Activated gamma-delta T cell treated with anti-CD3 and anti-CD28 coated beads, Interleukin-2, amount 50 U/mL, for 16 hours (primary cell): ENCODE data around the gene ARRB2.
"Not testable (repeated sequence)": the region's sequence is repeated elsewhere in the genome, so short reads cannot be mapped to it uniquely, and the experiment has no call there.

Source experiments
- DNase-seq: peaks from one replicate; pipeline ENCODE4 v3.0.0-alpha.2; 2020; ENCODE audit warnings: low read depth

Gene ARRB2

DNA sequence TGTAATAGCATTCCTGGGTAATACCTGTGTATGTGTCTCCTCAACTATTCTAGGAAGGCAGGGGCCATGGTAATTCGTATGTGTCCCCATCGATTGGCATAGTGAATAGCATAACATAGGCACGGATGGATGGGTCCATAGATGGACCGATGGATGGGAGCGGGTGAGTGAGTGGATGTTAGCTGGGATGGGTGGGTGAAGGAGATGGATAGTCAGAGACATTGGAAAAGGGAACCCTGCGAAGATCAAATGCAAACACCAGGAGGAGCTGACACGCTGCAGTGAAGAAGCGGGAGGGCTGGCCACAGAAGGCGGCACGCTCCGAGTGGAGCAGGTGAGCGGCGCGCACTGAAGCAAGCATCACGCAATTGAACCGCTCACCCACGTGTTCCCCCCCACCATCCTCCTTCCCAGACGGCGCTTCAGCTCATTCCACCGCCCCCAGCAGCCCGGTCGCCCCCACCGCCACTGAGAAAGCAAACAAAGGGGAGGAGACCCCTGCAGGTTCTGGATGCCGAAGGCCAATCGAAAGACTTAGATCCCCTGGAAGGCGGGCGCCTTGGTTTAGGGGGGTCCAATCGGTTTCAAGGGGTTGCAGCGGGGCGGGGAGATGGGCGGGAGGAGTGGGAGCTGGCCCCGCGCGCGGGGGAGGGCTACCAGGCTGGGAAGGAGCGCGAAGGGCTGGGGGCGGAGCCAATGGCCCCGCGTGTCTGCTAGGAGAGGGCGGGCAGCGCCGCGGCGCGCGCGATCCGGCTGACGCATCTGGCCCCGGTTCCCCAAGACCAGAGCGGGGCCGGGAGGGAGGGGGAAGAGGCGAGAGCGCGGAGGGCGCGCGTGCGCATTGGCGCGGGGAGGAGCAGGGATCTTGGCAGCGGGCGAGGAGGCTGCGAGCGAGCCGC is at the start of gene ARRB2:
ARRB2 (plus strand) TSS at position 839 of the 899 bp plus-strand sequence. CDS start 90 bp downstream, outside the sequence.
- peak; percentile 98 for DNase-seq

GRCh38 chr17:4663711-4664110 is 46.7 kb upstream of the ARRB2 start:
- DNase-seq, result no peak

DNA sequence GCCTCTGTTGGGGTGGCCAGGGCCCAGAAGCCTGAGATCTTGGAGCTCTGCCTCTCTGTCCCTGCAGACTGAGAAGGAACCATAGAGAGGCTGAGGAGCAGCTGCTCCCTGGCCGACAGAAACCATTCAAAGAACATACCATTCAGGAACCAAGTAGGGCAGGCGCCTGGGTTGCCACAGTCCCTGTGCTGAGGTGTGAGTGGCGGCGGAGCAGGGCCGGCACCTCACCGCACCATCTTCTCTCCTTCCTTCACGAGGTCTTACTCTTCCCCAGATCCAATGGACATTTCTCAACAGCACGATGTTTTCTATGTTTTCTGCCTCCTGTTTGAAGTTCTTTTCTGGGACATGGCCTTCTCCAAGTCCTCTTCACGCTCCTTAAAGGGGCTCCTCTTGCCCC is 46.2 kb upstream of the ARRB2 start:
- no peak for DNase-seq

DNA sequence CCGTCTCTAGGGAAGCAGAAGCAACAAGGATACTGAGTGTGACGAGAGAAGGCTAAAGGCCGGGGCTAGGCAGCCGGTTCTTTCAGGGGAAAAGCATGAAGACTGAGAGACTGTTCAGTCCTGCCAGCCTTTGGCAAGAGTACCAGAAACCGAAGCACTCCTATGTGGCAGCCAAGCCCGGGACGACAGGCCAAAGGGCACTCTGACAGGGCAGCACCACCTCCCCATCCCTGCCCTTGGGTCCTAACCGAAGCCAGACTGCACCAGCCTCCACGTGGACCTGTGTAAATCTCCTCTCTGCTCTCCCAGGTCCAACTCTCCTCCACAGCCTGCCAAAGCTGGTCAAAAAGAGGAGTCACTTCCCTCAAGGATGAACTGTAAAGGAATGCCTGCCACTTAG is 45.4 kb upstream of the ARRB2 start:
- no peak for DNase-seq

GRCh38 chr17:4666296-4666695 is 44.1 kb upstream of the ARRB2 start:
- DNase-seq, result no peak

GRCh38 chr17:4667166-4667565 is 43.3 kb upstream of the ARRB2 start:
- DNase-seq, result no peak

GRCh38 chr17:4672055-4672630 is 38.3 kb upstream of the ARRB2 start:
- no peak for DNase-seq

GRCh38 chr17:4672751-4673150 is 37.7 kb upstream of the ARRB2 start:
- DNase-seq, result no peak

- no peak for DNase-seq
These were observed 37.3 kb upstream of the ARRB2 start for GRCh38 chr17:4673169-4673568.

- no peak for DNase-seq
These were observed 36.3 kb upstream of the ARRB2 start for GRCh38 chr17:4673986-4674684.

GRCh38 chr17:4674685-4674998 is 35.8 kb upstream of the ARRB2 start:
- no peak for DNase-seq

- no peak for DNase-seq
These were observed 34.6 kb upstream of the ARRB2 start for GRCh38 chr17:4675791-4676190.

DNA sequence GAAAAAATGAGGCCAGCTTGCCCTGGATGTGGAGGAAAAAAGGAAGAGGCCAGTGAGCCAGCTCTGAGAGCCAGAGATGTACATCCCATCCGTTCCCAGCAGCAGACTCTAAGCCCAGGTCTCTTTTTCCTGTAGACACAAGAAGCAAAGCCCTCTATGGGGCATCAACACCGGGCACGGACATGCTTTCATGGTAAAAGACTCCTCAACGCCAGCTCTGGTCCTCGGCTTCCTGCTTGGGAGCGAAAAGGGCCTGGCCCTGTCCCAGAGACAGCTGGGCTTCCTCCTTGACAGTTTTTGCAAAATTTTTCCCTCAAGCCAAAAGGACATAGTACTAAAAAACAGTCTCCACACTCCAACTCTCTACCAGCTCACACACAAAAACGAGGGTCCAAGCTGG is 33.6 kb upstream of the ARRB2 start:
- DNase-seq, result no peak

- no peak for DNase-seq
These were observed 31.9 kb upstream of the ARRB2 start for GRCh38 chr17:4678448-4679026.

- no peak for DNase-seq
These were observed 30.8 kb upstream of the ARRB2 start for GRCh38 chr17:4679658-4680057.

- not testable (repeated sequence) for DNase-seq
These were observed 26.7 kb upstream of the ARRB2 start for GRCh38 chr17:4683739-4684138.

DNA sequence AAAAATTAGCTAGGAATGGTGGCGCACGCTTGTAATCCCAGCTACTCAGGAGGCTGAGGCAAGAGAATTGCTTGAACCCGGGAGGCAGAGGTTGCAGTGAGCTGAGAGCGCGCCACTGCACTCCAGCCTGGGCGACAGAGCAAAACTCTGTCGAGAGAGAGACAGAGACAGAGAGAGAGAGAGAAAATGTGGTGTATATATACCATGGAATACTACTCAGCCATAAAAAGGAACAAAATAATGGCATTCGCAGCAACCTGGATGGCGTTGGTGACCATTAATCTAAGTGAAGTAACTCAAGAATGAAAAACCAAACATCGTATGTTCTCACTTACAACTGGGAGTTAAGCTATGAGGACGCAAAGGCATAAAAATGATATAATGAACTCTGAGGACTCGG is 20.6 kb upstream of the ARRB2 start:
- DNase-seq, result not testable (repeated sequence)

DNA sequence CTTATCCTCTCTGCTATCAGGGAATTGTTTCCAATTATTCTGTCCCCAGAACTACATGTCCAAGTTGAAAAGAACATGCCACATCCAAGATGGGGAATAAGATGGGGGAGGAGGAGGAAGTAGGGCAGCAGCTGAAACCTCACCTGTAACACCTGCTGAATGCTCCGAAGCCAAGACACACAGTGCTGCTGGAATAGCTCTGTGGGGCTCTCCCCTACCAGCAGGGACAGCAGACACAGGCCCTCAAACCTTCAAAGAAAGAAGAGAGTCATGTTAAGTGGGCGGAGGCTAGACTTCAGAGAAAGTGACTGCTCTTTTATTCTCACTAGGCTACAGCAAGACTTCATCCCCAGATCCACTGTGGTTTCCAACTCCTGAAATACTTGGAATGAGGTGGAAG is 19.7 kb upstream of the ARRB2 start:
- no peak for DNase-seq

DNA sequence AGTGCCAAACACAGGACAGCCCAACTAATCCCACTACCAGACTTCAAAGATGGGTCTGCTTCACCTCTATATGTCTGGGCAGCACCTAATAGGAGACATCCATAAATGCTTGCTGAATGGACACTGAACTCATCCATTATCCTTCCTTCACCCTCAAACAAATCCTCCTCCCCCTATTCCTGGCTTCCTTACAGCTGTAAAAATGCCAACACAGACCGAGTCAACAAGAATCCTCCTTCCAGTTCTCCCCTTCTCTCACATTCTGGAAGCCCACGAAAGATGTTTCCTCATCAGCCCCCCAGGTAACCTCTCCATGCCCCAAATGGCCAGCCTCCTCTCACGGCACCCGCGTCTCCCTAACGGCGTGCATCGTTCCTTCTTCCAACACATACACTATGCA is 18.7 kb upstream of the ARRB2 start:
- no peak for DNase-seq

DNA sequence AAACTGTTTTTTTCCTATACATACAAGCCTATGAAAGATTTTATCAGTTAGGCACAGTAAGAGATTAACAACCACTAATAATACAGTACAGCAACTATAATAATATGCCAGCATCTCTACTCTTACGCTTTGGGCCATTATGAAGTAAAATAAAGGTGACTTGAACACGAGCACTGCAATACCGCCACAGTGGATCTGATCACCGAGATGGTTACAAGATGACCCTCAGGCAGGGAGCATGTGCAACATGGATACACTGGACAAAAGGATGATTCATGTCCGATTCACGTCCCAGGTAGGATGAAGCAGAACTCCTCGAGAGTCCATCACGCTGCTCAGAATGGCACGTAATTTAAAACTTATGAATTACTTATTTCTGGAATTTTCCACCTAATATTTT is 17.0 kb upstream of the ARRB2 start:
- no peak for DNase-seq

DNA sequence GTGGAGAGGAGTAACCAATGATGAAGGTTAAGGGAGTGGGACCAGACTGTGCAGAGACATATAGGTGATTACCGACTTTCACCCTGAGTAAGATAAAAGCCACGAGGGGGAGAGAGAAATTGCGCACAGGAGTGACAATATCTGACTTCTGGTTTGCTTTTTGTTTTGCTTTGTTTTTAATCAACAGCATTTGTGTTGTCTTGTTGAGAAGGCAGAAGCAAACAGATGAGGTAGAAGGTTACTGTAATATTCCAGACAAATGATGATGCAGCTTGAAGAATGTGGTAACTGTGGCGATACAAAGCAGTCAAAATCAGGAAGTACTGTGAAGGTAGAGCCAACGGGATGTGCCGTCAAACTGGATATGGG is 14.0 kb upstream of the ARRB2 start:
- no peak for DNase-seq

DNA sequence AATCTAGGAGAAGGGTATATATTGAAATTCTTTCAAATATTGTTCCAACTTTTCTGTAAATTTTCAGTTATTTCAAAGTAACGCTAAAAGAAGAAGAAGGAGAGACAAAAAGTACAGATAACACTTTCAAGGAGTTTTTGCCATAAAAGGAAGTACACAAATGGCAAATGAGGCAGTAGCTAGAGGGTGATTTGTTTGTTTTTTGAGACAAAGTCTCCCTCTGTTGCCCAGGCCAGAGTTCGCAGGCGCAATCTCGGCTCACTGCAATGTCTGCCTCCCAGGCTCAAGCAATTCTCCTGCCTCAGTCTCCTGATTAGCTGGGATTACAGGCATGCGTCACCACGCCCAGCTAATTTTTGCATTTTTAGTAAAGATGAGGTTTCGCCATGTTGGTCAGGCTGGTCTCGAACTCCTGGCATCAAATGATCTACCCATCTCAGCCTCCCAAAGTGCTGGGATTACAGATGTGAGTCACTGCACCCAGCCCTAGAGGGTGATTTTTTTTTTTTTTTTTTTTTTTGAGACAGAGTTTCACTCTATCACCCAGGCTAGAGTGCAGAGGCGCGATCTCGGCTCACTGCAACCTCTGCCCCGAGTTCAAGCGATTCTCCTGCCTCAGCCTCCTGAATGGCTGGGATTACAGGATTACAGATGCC is 10.9 kb upstream of the ARRB2 start:
- DNase-seq, result not testable (repeated sequence)
